ENCODE results near the gene FAM24B.

Gene FAM24B

DNA sequence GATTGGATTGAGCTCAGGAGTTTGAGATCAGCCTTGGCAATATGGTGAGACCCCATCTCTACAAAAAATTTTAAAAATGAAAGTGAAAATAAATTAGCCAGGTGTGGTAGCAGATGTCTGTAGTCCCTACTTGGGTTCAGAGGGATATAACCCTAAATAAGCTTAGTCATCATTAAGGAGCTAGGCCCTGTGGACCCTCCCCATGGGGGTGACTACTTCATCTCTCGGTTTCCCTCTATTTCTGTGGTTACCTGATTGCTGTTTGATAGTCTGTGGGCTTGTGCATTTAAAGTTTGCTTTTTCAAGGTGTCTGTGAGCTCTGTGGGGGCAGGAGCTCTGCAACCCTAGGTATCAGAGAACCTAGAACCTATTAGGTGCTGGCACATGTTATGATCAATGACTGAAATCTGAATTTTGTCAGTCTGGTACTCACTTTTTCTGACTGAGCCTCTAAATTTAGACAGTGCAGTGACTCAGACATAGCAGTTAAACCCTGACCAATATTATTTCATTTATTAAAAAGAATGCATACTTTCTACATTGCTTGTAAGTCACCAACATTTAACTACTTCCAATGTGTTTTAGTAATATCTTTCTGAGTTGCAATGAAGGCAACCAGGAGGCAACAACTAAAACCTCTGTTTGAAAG lies 25.6 kb downstream of the FAM24B start:
- peak; percentile 54 for ATAC-seq

DNA sequence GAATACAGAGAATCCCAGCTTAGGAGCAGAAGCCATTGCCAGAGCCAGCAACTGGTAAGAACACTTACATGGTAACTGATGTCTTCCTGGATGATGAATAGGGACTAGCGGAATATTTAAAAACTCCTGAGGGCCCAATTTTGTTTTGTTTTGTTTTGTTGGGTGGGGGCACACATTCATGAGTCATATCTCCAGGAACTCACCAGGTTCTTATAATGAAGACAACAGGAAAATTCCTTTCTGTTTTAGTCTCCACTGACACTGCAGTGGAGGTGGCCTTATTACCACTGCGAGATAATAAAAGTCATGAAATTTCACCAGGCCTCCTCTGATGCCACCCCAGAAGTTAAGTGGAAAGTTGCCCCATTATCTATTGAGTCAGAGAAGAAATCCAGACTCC lies 27.1 kb downstream of the FAM24B start:
- ATAC-seq = no peak
- TF ChIP-seq ZFP30 (CRISPR knock-in tag; IDR thresholded peaks at IDR 0.05) (no peak), TCF4 (CRISPR knock-in tag; IDR thresholded peaks at IDR 0.05; ENCODE audit: borderline replicate concordance) (no peak), PPARA (CRISPR knock-in tag; IDR thresholded peaks at IDR 0.05; ENCODE audit: borderline replicate concordance) (no peak), BACH2 (CRISPR knock-in tag; IDR thresholded peaks at IDR 0.05; ENCODE audit: borderline replicate concordance) (no peak), ESRRG (CRISPR knock-in tag; IDR thresholded peaks at IDR 0.05) (no peak), ZC3H10 (CRISPR knock-in tag; IDR thresholded peaks at IDR 0.05) (no peak)

More for the DNA sequence above, 25.6 kb downstream of the FAM24B start:
- TF ChIP-seq ZFP3 (CRISPR knock-in tag; IDR thresholded peaks at IDR 0.05) (no peak), SNAI2 (CRISPR knock-in tag; IDR thresholded peaks at IDR 0.05) (no peak), ZNF8 (CRISPR knock-in tag; IDR thresholded peaks at IDR 0.05) (no peak), OSR1 (CRISPR knock-in tag; IDR thresholded peaks at IDR 0.05) (no peak), ZC3H10 (CRISPR knock-in tag; IDR thresholded peaks at IDR 0.05) (no peak), PPARA (CRISPR knock-in tag; IDR thresholded peaks at IDR 0.05; ENCODE audit: borderline replicate concordance) (no peak), GLIS3 (CRISPR knock-in tag; IDR thresholded peaks at IDR 0.05) (no peak), TCF4 (CRISPR knock-in tag; IDR thresholded peaks at IDR 0.05; ENCODE audit: borderline replicate concordance) (no peak)
- TF ChIP-seq, protein P1, sequence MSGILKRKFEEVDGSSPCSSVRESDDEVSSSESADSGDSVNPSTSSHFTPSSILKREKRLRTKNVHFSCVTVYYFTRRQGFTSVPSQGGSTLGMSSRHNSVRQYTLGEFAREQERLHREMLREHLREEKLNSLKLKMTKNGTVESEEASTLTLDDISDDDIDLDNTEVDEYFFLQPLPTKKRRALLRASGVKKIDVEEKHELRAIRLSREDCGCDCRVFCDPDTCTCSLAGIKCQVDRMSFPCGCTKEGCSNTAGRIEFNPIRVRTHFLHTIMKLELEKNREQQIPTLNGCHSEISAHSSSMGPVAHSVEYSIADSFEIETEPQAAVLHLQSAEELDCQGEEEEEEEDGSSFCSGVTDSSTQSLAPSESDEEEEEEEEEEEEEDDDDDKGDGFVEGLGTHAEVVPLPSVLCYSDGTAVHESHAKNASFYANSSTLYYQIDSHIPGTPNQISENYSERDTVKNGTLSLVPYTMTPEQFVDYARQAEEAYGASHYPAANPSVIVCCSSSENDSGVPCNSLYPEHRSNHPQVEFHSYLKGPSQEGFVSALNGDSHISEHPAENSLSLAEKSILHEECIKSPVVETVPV (CRISPR knock-in tag; IDR thresholded peaks at IDR 0.05) = no peak
- TF ChIP-seq, protein P2, sequence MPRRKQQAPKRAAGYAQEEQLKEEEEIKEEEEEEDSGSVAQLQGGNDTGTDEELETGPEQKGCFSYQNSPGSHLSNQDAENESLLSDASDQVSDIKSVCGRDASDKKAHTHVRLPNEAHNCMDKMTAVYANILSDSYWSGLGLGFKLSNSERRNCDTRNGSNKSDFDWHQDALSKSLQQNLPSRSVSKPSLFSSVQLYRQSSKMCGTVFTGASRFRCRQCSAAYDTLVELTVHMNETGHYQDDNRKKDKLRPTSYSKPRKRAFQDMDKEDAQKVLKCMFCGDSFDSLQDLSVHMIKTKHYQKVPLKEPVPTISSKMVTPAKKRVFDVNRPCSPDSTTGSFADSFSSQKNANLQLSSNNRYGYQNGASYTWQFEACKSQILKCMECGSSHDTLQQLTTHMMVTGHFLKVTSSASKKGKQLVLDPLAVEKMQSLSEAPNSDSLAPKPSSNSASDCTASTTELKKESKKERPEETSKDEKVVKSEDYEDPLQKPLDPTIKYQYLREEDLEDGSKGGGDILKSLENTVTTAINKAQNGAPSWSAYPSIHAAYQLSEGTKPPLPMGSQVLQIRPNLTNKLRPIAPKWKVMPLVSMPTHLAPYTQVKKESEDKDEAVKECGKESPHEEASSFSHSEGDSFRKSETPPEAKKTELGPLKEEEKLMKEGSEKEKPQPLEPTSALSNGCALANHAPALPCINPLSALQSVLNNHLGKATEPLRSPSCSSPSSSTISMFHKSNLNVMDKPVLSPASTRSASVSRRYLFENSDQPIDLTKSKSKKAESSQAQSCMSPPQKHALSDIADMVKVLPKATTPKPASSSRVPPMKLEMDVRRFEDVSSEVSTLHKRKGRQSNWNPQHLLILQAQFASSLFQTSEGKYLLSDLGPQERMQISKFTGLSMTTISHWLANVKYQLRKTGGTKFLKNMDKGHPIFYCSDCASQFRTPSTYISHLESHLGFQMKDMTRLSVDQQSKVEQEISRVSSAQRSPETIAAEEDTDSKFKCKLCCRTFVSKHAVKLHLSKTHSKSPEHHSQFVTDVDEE (CRISPR knock-in tag; IDR thresholded peaks at IDR 0.05) = no peak
- TF ChIP-seq, protein P3, sequence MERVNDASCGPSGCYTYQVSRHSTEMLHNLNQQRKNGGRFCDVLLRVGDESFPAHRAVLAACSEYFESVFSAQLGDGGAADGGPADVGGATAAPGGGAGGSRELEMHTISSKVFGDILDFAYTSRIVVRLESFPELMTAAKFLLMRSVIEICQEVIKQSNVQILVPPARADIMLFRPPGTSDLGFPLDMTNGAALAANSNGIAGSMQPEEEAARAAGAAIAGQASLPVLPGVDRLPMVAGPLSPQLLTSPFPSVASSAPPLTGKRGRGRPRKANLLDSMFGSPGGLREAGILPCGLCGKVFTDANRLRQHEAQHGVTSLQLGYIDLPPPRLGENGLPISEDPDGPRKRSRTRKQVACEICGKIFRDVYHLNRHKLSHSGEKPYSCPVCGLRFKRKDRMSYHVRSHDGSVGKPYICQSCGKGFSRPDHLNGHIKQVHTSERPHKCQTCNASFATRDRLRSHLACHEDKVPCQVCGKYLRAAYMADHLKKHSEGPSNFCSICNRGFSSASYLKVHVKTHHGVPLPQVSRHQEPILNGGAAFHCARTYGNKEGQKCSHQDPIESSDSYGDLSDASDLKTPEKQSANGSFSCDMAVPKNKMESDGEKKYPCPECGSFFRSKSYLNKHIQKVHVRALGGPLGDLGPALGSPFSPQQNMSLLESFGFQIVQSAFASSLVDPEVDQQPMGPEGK (CRISPR knock-in tag; IDR thresholded peaks at IDR 0.05; ENCODE audit: borderline replicate concordance) = no peak
- TF ChIP-seq, protein P4, sequence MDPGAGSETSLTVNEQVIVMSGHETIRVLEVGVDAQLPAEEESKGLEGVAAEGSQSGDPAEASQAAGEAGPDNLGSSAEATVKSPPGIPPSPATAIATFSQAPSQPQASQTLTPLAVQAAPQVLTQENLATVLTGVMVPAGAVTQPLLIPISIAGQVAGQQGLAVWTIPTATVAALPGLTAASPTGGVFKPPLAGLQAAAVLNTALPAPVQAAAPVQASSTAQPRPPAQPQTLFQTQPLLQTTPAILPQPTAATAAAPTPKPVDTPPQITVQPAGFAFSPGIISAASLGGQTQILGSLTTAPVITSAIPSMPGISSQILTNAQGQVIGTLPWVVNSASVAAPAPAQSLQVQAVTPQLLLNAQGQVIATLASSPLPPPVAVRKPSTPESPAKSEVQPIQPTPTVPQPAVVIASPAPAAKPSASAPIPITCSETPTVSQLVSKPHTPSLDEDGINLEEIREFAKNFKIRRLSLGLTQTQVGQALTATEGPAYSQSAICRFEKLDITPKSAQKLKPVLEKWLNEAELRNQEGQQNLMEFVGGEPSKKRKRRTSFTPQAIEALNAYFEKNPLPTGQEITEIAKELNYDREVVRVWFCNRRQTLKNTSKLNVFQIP (CRISPR knock-in tag; IDR thresholded peaks at IDR 0.05; ENCODE audit: borderline replicate concordance, low read depth) = no peak

DNA sequence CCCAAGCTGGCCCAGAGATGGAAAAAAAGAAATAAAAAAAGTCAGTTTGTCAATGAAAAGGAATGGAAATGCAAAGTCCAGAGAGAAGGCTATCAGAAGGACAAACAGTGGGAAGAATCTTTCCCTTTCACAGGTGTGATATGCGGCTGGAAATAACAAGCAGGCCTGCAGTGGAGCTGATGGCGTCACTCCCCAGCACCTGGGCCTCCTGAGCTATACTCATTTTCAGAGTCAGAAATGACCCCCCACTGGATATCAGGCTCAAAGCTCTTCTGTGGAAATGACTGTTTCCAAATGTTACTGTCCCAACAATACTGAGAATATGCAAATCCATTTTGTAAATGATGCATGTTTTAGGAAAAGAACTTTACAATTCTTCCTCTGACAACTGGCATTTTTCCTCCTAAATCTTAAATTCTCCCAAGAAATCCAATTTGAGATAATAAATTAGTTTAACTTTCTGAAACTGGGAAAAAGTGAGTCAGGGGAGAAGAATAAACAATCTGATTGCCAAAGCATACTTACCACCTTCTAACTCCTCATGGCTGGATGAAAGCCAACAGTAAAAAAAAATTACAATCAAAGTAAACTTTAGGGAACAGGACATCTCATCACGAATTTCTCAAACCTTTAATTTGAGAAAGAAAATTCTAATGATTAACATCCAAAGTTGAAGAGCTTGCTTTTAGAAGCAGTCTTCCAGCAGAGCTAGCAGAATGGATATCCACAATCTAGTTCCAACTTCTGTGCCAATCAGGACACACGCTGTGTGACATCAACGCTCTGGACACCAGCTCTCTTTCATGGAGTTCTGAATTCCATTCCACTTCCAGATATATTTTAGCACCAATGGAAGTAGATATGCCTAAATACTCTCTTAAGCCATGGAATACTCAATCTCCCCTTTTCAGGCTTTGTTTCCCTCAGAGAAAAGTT lies 28.4 kb downstream of the FAM24B start:
- no peak for ATAC-seq
- TF ChIP-seq ZFP3 (CRISPR knock-in tag; IDR thresholded peaks at IDR 0.05) (no peak), ZC3H10 (CRISPR knock-in tag; IDR thresholded peaks at IDR 0.05) (no peak), PPARA (CRISPR knock-in tag; IDR thresholded peaks at IDR 0.05; ENCODE audit: borderline replicate concordance) (no peak), ISL1 (CRISPR knock-in tag; IDR thresholded peaks at IDR 0.05) (peak; percentile 29; the same call in 1 of the 2 replicates)

DNA sequence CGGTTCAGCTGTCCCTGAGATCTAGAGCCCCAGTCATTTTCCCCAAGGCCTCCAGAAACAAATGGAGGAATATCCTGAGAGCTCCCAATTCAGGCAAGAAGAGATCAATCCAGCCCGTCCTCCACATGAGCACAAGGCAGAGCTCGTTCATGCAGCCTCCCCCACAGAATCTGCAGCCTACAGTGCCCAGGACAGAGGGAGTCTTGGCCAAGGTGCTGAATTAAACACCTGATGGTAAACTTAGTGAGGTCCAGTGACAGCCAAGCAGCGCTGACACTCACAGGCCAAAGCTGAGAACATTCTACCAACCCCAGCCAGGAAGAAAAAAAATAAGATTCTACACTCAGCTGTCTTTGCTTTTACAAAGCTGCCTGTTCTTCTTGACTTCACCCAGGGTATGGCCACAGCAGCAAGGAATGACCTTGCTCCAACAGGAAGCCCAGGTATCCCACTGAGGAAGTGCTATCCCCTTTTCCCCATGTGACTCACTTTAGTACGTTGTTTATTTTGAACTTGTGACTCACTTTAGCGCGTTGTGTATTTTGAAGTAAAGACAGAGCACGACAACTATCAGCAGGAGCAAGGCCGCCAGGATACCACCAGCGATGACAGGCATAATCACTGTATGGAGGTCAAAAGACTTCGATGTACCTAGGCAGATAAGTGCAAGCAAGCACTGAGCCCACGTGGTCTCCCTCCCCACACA lies 29.3 kb downstream of the FAM24B start:
- ATAC-seq = no peak
- TF ChIP-seq GLIS3 (CRISPR knock-in tag; IDR thresholded peaks at IDR 0.05) (no peak), CSDC2 (CRISPR knock-in tag; IDR thresholded peaks at IDR 0.05) (no peak), OSR1 (CRISPR knock-in tag; IDR thresholded peaks at IDR 0.05) (no peak), SNAI2 (CRISPR knock-in tag; IDR thresholded peaks at IDR 0.05) (no peak), ZC3H10 (CRISPR knock-in tag; IDR thresholded peaks at IDR 0.05) (no peak), RARB (CRISPR knock-in tag; IDR thresholded peaks at IDR 0.05) (no peak), ESRRG (CRISPR knock-in tag; IDR thresholded peaks at IDR 0.05) (no peak), ZFP3 (CRISPR knock-in tag; IDR thresholded peaks at IDR 0.05) (no peak), ZNF8 (CRISPR knock-in tag; IDR thresholded peaks at IDR 0.05) (no peak)
- TF ChIP-seq, protein P5, sequence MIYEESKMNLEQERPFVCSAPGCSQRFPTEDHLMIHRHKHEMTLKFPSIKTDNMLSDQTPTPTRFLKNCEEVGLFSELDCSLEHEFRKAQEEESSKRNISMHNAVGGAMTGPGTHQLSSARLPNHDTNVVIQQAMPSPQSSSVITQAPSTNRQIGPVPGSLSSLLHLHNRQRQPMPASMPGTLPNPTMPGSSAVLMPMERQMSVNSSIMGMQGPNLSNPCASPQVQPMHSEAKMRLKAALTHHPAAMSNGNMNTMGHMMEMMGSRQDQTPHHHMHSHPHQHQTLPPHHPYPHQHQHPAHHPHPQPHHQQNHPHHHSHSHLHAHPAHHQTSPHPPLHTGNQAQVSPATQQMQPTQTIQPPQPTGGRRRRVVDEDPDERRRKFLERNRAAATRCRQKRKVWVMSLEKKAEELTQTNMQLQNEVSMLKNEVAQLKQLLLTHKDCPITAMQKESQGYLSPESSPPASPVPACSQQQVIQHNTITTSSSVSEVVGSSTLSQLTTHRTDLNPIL (CRISPR knock-in tag; IDR thresholded peaks at IDR 0.05; ENCODE audit: low read depth) = no peak
- TF ChIP-seq, protein P4 (CRISPR knock-in tag; IDR thresholded peaks at IDR 0.05; ENCODE audit: borderline replicate concordance, low read depth) = no peak

All from SK-N-SH treated with all-trans-retinoic acid at 6 μM for 48 hours (cell line).